Ovary (tissue), 9 donors: ENCODE data around the gene HDAC7. TPM values are rescaled to one million over a fixed set of nuclear protein-coding genes. Genes with fewer than 3 reads are reported as not detected.

ENCODE experiments used
- DNase-seq, 5 donors: peaks; one replicate each; pipeline ENCODE4 v3.0.0-alpha.2; 2019 to 2020
- H3K27ac ChIP-seq, 2 donors: fragments of 200-600 bp; one replicate each; pipeline versions ENCODE4 v1.5.1 to v1.8.0; 2019 to 2022
- H3K27me3 ChIP-seq: fragments of 200-600 bp; one replicate; pipeline ENCODE4 v1.8.0; 2022
- H3K36me3 ChIP-seq: fragments of 200-600 bp; sonication (generic); one replicate; pipeline ENCODE4 v1.5.1; 2019
- H3K4me1 ChIP-seq: one replicate; pipeline ENCODE4 v1.8.1; 2013; ENCODE audit warnings: mild to moderate bottlenecking, moderate library complexity; ENCODE audit not compliant: insufficient read depth
- H3K4me3 ChIP-seq: fragments of 200-600 bp; sonication (generic); one replicate; pipeline ENCODE4 v1.5.1; 2017
- H3K9me3 ChIP-seq, 2 donors: fragments of 200-600 bp in 1 of 2; sonication (generic) in 1 of 2; one replicate each; pipeline versions ENCODE4 v1.5.1 to v1.8.1; 2013 to 2019; ENCODE audit warnings: mild to moderate bottlenecking in 1 of 2, moderate library complexity in 1 of 2
- EP300 ChIP-seq: sonication (generic); formaldehyde crosslinking; IDR thresholded peaks from one replicate; pipeline ENCODE4 v1.6.1; 2017; ENCODE audit warnings: antibody characterized with exemption
- POLR2A ChIP-seq: fragments of 450-650 bp; IDR thresholded peaks from one replicate; pipeline ENCODE4 v1.6.1; 2017; ENCODE audit warnings: antibody characterized with exemption, mild to moderate bottlenecking, moderate library complexity
- WGBS, 3 donors: extraction: QIAGEN DNeasy Blood & Tissue Kit in 1 of 3; methylation state at CpG; one replicate each; pipeline versions ENCODE4 v1.1.5 to v1.1.7; 2013 to 2017; 5-methylcytosine and 5-hydroxymethylcytosine counted together
- intact Hi-C, 4 donors: fragments of 100-400 bp; cut with DNase I; formaldehyde crosslinking; loops; one replicate each; pipeline versions ENCODE4 v1.11.0 to v1.15.1; 2022 to 2023
- polyA plus RNA-seq, 2 donors: library from polyadenylated mRNA; stranded (reverse); fragments of 200-250 nt in 1 of 2; fragments of 350-450 nt in 1 of 2; fragmentation: Illumina TruSeq in 1 of 2; extraction: RNeasy Lipid Tissue Mini Kit (QIAGEN cat#74804) in 1 of 2; gene quantifications; one replicate each; pipeline ENCODE4 v1.2.3, GENCODE V29; 2013 to 2014
- total RNA-seq, 7 donors: library from RNA; depleted of rRNA in 2 of 7; stranded (reverse); fragments of >200 nt in 2 of 7; fragmentation: NEBNext Ultra II Directional in 3 of 7; extraction: Animal tissue kit (Norgen Biotek cat#: 25700) in 3 of 7; gene quantifications; one replicate each; pipeline versions ENCODE4 v1.1.0 to v1.2.4, GENCODE V29; 2016 to 2023
- TF ChIP-seq, protein P1 (sequence below), 3 donors: fragments of 450-650 bp in 2 of 3; fragments of 200-600 bp in 1 of 3; IDR thresholded peaks; one replicate each; pipeline versions ENCODE4 v1.5.1 to v1.8.0; 2016 to 2022; ENCODE audit warnings: antibody characterized with exemption in 3 of 3, mild to moderate bottlenecking in 1 of 3
- donor health status: DM: no; HTN: no; CAD: no; lungs with moderate emphysema.
- donor health status: DM: no; HTN: no; CAD: no.
- donor health status: Bipolar disorder and iron deficiency.
- donor health status: DM: yes; HTN: yes; CAD: no.
- donor health status: DM: no; HTN: no; CAD: no.
- donor health status: DM: yes; HTN: yes; CAD: no.

HDAC7 gene
- total and polyA plus RNA-seq, 9 donors = 40.1 to 151 (median 102) TPM

- H3K4me1 ChIP-seq = peaks cover 28% of the 10 kb centered on the region
- peak overlapping the region; percentile 93 to 96 for H3K27ac ChIP-seq
- DNase-seq = no peak
- H3K4me3 ChIP-seq = no peak overlapping the region
- H3K9me3 ChIP-seq = no peaks in the 10 kb centered on the region
- no peaks in the 10 kb centered on the region for H3K36me3 ChIP-seq
- TF ChIP-seq EP300 (no peak), POLR2A (no peak)
- TF ChIP-seq, protein P1, sequence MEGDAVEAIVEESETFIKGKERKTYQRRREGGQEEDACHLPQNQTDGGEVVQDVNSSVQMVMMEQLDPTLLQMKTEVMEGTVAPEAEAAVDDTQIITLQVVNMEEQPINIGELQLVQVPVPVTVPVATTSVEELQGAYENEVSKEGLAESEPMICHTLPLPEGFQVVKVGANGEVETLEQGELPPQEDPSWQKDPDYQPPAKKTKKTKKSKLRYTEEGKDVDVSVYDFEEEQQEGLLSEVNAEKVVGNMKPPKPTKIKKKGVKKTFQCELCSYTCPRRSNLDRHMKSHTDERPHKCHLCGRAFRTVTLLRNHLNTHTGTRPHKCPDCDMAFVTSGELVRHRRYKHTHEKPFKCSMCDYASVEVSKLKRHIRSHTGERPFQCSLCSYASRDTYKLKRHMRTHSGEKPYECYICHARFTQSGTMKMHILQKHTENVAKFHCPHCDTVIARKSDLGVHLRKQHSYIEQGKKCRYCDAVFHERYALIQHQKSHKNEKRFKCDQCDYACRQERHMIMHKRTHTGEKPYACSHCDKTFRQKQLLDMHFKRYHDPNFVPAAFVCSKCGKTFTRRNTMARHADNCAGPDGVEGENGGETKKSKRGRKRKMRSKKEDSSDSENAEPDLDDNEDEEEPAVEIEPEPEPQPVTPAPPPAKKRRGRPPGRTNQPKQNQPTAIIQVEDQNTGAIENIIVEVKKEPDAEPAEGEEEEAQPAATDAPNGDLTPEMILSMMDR (IDR thresholded peaks at IDR 0.05) = no peak
- intact Hi-C loops = loop anchor here in 2 of 4 donors (10.0 kb wide), 1 partner anchor 108 kb away; no protein-coding TSS in a partner anchor
- 41 to 78% (median 63%) methylated on average over 2 of the region's 2 CpGs for WGBS, 3 donors
- H3K27me3 ChIP-seq = no peaks in the 10 kb centered on the region
Measured at GRCh38 chr12:47822401-47822800, 2.7 kb upstream of the HDAC7 start.

DNA sequence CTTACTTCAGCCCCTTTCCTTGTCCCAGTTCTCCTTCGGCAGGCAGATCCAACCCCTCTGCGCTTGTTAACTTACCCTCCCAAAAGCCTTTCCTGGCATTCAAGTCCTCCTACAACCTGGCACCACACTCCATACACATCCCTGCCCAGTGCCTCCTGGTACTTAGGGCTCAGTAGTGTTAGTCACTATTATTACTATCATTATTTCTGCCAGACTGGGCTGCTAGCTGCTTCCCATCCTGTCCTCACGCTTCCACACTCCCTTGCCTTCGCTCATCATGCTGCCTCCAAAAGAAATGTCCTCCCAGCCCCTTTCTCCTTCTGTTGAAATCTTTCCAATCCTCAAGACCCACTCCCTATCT is 1.6 kb upstream of the HDAC7 start:
- Histone ChIP-seq H3K4me1 (peaks cover 36% of the 10 kb centered on the region), H3K36me3 (no peaks in the 10 kb centered on the region), H3K27me3 (no peaks in the 10 kb centered on the region), H3K4me3 (no peak overlapping the region), H3K9me3 (no peaks in the 10 kb centered on the region), H3K27ac (peak overlapping the region; percentile 93 to 96)
- intact Hi-C loops = loop anchor here in 2 of 4 donors (10.0 kb wide), 1 partner anchor 107 kb away; no protein-coding TSS in a partner anchor
- no peak for DNase-seq
- TF ChIP-seq EP300 = no peak
- TF ChIP-seq, protein P1 (IDR thresholded peaks at IDR 0.05) = no peak
- TF ChIP-seq POLR2A = no peak
- 71 to 82% (median 73%) methylated on average over 4 of the region's 4 CpGs for WGBS, 3 donors

GRCh38 chr12:47820631-47821345 is 1.1 kb upstream of the HDAC7 start:
- Histone ChIP-seq H3K27ac (peak overlapping the region; percentile 93 to 96), H3K36me3 (no peaks in the 10 kb centered on the region), H3K4me3 (peak overlapping the region; percentile 81), H3K27me3 (no peaks in the 10 kb centered on the region), H3K9me3 (no peaks in the 10 kb centered on the region), H3K4me1 (peaks cover 37% of the 10 kb centered on the region)
- intact Hi-C loops = loop anchor here in 2 of 4 donors (10.0 kb wide), 1 partner anchor 106 kb away; no protein-coding TSS in a partner anchor
- 18 to 26% (median 23%) methylated on average over 17 of the region's 17 CpGs for WGBS, 3 donors
- TF ChIP-seq, protein P1 (IDR thresholded peaks at IDR 0.05) = no peak
- TF ChIP-seq EP300 = no peak
- TF ChIP-seq POLR2A = peak; percentile 86
- peak; percentile 78 to 93 (median 84) for DNase-seq

DNA sequence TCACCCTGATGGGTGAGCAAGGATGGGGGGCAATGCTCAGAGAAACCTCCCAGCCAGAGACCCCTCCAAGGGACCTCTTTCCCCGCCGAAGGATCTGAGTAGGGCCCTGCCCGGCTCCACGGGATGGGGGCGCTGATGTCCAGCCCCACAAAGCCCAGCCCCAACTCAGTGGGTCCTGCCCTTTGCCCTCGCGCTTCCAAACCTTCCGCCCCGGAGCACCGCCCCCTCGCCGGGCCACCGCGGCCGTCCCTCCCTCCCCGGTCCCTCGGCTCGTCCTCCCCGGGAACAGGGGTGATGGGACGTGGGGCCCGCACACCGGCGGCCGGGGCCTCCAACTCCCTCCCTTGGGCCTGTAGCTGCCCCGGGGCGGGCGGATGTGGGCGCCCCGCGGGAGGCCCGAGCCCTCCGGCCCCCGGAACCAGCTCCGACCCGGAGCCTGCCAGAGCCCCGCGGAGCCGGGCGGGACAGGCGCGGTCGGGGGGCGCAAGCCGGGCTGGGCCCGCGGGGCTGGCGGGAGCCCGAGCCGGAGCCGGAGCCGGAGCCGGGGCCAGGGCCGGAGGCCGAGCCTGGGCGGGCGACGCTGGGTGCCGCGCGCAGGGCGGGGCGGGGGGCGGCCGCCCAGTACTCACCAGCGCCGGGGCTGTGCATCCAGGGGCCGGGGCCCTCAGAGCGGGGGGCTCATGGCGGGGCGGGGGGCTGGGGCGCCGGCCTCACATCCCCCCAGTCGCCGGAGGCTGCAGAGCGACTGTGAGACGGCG is 386 bp downstream of the HDAC7 start:
- no peaks in the 10 kb centered on the region for H3K9me3 ChIP-seq
- peak overlapping the region; percentile 81 for H3K4me3 ChIP-seq
- no peaks in the 10 kb centered on the region for H3K27me3 ChIP-seq
- DNase-seq = peak; percentile 67 to 83 (median 77)
- peak overlapping the region; percentile 93 to 96 for H3K27ac ChIP-seq
- intact Hi-C loops = loop anchor here in 1 of 4 donors (10.0 kb wide), 1 partner anchor 735 kb away; no protein-coding TSS in a partner anchor
- TF ChIP-seq EP300 = no peak
- TF ChIP-seq POLR2A = peak; percentile 23
- TF ChIP-seq, protein P1 (IDR thresholded peaks at IDR 0.05) = no peak
- WGBS, 3 donors = 0 to 1% (median 1%) methylated on average over 30 to 77 of the region's 77 CpGs
- H3K4me1 ChIP-seq = peaks cover 39% of the 10 kb centered on the region
- no peaks in the 10 kb centered on the region for H3K36me3 ChIP-seq
